IMR-90 (cell line): ENCODE results near the gene UBASH3A.

Experiments used
- CTCF ChIP-seq: conservative IDR thresholded peaks from 2 replicates; pipeline ENCODE4 v1.5.1; 2012; ENCODE audit warnings: mild to moderate bottlenecking, low read depth, low read length, improper control_type of control experiment
- ELK1 ChIP-seq: fragments of 150-350 bp; IDR thresholded peaks from 2 replicates; pipeline ENCODE4 v1.6.1; 2016; ENCODE audit warnings: low read depth, mild to moderate bottlenecking, low read length, moderate library complexity, borderline replicate concordance
- NFE2L2 ChIP-seq: fragments of 150-350 bp; IDR thresholded peaks from 2 replicates; pipeline ENCODE4 v1.6.1; 2016; ENCODE audit warnings: low read depth, mild to moderate bottlenecking, low read length
- POLR2A ChIP-seq: IDR thresholded peaks from 2 replicates; pipeline ENCODE4 v1.6.1; 2012; ENCODE audit warnings: mild to moderate bottlenecking, low read depth, low read length
- RCOR1 ChIP-seq: IDR thresholded peaks from 2 replicates; pipeline ENCODE4 v1.6.1; 2012; ENCODE audit warnings: mild to moderate bottlenecking, low read length, improper control_type of control experiment; ENCODE audit not compliant: insufficient replicate concordance

GRCh38 chr21:42491328-42491727 lies 87.6 kb downstream of the UBASH3A start:
- TF ChIP-seq NFE2L2: no peak
- TF ChIP-seq RCOR1: no peak
- no peak for TF ChIP-seq CTCF
- TF ChIP-seq POLR2A: no peak
- TF ChIP-seq ELK1: no peak
